Lung microvascular endothelial cell (primary cell): Measurements from ENCODE around the gene MMRN2. TPM values are rescaled to one million over a fixed set of nuclear protein-coding genes. Genes with fewer than 3 reads are reported as not detected.
"Not testable (repeated sequence)": the region's sequence is repeated elsewhere in the genome, so short reads cannot be mapped to it uniquely, and the experiment has no call there.

Experiments
- DNase-seq, 2 donors: peaks; one replicate each; pipeline versions ENCODE4 v3.0.0 to v3.0.0-alpha.2; 2010; ENCODE audit warnings: low read depth in 2 of 2
- total RNA-seq: library from RNA; depleted of rRNA; stranded (reverse); fragments of >200 nt; gene quantifications from 2 replicates; pipeline ENCODE4 v1.2.1, GENCODE V29; 2014

MMRN2 gene
- total RNA-seq, 1 donor from 2014 or later = 14.9 TPM

DNA sequence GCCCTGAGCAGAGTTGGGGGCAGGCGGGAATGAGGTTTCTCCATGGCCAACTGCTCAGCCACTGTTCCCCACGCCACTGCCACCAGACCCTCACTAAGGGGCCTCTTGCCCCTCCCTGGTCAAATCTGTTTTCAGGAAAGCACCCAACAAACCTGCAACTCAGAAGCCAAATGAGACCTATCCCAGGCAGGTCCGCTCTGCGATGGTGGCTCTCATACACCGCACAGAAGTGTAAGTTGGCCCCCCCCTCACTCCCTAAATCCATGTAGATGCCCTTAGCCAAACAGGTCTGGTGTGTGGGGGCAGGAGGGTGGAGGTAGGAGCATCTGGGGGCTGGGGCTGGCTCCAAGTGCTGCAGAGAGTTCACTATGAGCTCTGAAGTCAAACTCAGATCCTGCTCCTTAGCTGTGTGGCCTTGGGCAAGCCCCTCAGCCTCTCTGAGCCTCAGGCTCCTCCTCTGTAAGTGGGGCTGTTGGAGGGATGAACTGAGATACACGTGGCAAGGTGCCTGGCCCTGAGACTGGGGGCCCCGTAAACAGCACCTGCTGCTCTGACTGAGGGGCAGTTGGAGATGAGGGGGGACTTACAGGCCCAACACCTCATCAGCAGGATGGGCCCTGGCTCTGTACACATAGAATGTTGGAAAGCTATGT, 1.1 kb downstream of the MMRN2 start:
- peak in 1 of 2 donors; percentile 28 for DNase-seq

DNA sequence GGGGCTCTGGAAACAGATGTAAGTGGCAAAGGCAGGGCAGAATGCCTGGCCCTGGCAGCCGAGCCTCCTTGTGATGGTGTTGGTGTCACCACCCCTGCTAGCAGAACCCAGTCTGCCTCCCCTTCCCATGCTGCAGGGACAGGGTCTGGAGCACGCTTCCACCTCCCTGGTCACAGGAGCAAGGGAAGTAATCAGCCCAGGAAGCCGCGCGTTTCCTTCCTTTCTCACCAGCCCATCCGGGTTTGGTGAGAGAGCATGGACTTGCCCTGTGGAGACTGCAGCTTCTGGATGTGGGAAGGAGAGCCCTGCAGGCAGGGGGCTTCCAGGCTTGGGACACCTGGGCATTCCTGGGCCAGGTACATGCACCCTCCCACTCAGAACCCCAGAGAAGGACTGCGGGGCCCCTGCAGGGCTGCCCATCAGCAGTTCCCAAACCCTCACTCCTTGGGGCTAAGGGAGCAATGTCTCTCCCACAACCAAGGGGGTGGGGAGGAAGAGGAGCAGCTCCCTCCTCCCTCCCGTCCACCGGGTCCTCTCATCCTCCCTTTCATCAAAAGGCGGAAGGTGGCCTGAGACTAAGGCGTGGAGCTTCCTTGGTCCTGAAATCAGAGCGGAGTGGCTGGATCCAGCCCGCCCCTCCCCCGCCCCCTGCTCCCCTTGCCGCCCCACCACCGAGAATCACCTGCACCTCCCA, 1.8 kb downstream of the MMRN2 start:
- peak; percentile 48 to 58 for DNase-seq

DNA sequence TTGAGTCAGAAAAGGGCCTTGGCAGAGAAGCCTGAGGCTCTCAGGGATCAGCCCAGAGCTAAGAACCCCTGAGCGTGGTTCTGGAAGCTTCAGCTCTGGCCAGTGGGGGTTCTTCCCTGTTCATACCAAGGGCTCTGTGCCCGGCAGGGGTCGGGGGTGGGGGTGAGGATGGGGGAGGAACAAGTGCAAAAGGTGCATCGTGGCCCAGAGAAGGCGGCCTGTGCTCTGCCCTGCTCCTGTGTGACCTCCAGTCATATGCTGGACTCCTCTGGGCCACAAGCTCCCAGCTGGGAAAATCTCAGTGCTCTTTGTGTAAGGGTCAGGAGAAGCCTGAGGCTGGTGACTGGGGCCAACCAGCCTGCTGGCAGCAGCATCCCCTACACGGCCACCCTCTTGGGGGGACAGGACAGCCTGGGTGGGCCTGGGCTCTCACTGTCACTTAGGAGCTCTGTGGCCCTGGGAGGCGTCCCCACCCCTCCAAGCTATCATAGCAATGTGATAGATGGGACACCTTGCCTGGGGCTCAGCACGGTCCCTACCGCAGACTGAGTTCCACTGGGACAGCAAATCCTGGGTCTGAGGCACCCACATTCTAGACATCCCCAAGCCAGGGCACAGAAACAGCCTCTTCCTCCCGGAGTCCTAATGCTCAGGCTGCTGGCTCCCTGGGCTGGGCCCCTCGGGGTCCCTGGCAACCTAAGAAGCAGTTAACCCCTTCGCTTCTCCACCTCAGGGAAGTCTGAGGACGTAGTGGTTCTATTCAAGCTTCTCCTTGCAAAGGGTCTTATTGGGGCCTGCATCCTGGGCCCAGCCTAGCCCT, 2.5 kb downstream of the MMRN2 start:
- DNase-seq = peak in 1 of 2 donors; percentile 17

DNA sequence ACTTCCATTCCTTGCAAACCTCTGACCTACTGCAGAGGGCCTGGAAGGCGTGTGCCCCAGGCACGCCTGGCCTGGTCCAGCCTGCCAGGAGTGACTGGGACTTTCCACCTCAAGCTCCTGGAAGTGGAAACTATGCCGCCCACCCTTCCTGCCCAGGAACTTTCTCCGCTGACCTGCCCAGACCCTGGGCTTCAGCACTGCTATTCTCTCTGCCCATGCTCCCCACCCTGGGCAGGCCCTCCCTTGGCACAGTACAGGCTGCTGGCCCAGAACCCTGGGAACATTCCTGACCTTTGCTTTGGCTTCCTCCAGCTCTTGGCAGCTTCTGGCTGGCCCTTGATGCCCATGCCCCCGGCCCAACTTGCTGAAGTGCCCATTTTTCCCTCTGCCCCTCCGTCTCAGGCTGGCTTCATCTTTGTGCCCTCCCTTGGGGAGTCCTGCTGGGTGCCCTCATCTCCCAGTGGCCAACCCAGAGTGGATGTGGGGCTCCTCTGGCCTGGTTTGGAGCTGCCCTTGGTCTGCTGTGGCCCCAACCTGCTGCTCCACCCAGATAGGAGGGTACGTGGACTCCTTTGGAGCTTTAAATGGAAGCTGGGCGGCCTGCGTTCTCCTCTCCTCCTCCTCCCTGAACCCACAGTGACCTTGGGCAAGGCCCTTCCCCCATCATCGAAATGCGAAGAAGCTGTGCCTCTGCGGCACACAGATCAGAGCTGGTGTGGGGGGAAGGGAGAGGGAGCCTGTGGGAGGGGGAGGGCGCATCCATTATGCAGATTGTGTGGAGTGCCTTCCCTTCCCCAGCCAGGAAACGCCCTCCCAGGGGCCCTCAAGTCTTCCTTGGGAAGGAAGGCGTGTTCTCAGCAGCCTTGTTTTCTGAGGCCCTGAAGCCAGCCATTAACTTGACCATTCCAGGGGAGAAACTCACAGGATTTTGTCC, 3.4 kb downstream of the MMRN2 start:
- DNase-seq = peak; percentile 82 to 84

DNA sequence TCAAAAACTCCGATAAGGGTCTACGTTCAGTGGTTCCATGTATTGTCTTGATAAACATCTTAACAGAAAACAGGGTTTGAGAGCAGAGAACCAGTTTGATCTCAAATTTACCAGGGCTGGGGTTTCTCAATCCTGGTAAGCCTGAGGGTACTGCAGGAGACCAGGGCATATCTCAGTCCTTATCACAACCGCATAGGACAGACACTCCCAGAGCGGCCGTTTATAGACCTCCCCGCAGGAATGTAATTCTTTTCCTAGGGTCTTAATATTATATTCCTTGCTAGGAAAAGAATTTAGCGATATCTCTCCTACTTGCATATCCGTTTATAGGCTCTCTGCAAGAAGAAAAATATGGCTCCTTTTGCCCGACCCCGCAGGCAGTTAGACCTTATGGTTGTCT, 4.7 kb downstream of the MMRN2 start:
- not testable (repeated sequence) for DNase-seq

DNA sequence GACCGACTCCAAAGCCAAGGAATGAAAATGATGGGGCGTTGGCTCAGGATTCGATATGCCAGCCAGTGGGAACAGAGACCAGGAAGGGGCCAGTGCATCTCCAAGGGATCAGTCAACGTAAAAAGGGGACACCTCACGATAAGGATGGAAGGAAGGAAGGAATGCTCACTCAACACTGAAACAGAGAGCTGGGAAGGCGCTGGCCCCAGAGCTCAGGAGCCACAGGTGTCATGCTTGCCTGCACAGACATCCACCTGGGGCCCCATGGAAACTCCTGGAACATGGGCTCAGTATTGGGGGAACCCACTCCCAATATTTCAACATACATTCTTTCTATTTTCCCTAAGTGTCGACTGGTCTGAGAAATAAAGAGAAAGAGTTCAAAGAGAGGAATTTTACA, 5.3 kb downstream of the MMRN2 start:
- no peak for DNase-seq

DNA sequence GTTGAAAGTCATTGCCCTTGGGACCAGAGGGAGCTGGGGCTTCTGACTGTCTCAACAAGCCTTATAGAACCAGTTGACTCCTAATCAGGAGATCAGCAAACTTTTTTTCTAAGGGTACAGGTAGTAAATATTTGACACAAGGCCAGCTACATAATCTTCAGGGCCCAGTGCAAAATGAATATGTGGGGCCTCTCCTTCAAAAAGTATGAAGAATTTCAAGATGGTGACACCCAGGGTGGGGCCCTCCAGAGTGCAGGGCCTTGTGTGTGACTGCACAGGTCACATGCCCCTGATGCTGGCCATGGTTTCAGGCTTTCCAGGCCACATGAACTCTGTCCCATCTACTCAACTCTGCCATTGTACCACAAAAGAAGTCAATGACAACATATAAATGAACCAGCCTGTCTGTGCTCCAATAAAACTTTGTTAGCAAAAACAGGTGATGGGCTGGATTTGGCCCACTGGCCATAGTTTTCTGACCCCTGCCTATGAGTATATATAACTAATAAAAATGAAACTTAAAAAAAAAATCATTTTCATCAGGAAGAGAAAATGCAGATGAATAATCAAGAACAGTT, 6.1 kb downstream of the MMRN2 start:
- DNase-seq = no peak

DNA sequence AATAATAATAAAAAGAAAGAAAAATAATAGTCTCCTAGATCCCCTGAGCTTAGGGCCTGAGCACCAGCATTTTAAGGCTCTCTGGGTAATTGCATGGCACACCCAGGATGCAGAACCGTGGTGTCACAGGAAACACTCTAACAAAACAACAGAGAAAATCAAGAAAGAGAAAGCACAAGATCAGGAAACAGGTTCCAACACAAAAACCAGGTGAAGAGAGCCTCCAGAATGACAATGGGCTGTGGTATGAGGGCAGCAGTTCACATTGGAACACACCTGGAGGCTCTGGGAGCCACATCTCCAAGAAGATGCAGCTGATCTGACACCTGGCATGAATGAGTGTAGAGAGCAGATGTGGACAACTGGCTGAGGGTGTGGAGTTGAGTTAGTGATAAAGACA, 7.1 kb downstream of the MMRN2 start:
- DNase-seq = no peak

DNA sequence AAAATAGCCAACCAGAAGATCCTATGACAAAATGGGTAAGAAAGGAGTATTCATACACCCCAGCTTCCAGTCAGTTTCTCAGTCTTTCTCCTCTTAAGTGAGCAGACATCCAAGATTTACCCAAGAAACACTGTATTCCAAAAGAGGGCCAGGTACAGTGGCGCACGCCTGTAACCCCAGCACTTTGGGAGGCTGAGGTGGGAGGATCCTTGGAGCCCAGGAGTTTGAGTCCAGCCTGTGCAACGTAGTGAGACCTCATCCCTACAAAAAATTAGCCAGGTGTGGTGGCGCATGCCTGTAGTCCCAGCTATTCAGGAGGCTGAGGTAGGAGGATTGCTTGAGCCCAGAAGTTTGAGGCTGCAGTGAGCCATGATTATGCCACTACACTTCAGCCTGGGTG, 9.6 kb downstream of the MMRN2 start:
- not testable (repeated sequence) for DNase-seq

DNA sequence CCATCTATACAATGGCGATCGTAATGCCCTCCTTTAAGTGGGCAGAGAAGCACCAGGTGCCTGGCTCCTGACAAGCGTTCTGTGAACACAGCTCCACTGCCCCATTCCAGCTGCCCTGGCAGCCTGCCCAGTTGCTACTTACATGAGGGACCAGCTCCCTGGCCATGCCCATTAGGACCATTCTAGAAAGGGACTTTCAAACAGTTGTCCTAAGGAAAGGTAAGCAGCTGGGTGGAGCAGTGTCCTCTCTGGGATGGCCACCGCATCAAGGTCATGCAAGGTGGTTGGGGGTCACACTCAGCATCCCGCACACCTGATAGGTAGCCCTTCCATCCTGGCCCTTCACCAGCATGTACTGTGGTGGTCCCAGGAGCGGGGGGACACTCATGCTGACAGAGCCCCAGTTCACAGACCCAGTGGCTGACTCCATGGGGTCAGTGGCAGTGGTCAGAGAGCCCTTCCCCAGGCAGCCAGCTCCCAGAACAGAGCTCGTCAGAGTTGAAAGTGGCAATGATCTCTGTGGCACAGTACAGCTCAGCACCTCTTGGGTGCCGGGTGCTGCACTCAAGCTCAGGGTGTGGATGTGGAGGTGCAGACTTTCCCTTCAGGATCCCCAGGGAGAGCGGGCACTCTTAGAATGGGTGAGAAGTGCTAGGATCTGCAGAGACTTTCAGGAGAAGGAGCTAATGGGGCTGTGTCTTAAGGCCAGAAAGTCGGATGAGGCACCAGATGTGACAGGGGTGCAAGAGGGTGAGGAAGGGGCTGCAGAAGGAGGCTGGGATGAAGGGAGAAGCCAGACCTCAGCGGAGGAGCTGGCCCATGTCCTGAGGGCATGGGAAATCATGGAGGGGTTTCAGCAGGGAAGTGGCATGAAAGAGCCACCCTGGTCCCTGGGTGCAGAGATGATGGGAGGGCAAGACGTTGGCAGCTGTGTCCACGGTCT, 10.9 kb downstream of the MMRN2 start:
- DNase-seq = peak in 1 of 2 donors; percentile 40

DNA sequence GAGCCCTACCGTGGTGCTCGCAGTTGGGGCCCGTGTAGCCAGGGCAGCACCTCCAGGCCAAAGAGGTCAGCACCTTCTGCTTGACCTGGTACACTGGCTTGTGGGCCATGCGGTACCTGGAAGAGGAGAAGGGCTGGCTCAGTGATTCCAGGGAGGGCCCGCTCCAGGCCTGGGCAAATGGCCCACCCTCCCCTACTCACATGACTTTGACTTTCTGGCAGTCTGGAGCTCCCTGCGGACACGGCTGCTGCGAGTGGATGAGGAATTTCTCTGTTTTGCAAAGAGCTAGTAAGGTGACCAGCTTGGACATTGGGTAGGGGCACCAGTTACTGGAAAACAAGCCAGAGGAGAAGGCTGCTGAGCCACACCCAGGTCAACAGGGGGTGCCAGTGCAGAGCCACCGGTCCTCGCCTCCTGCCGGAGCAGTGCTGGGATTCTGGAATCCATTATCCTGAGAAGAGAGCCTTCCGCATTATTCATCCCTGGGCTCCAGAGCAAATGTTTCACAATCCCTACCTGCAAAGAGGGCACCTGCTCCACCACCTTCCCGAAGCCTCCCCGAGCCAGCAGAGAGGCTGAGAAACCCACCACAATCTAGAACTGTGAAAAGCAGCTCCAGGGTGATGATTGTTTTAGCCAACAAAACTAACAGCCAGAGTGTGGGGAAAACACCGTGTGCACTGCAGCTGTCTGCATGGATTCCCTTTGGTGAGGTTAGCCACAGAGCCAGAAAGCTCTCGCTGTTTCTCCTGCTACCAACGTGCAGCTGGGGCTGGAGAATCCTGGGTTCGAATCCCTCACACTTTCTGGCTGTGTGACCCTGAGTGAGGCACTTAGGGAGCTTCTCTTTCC, 11.8 kb downstream of the MMRN2 start:
- DNase-seq = peak; percentile 37 to 41

DNA sequence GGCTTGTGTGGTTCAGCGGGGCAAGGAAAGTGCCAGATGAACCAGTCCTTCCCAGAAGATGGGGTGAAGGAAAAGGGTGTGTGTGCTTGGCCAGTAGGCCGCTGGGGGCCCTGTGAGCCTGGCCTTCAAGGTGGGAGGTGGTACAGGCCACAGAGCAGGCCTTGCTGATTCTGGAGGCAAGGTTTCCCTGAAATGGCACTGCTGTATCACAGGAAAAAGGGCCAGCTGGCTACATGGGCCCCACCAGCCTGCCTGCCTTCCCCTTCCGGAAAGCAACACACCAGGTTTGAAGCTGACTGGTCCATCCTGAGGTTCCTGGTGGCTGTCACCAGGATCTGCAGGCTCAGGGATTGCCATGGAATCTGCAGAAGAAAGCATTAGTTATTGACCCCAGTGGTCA, 12.5 kb downstream of the MMRN2 start:
- no peak for DNase-seq

DNA sequence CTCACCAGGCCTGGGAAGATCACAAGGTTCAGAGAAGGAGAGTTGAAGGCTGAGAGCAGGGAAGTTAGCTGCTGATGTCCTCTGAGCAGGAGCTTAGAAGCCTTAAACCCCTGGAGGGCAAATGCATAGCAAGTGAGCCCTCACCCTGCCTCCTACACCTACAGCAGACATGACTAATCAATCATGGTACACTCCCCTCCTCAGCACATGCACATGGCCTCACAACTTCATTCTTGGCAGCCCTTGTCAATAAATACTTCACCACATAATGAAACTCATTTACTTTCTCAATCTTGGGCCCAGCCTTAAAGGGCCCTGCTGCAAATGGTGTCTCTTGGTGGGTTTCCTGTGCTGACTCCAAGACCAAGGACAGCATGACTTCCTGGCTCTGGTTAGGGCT, 12.9 kb downstream of the MMRN2 start:
- DNase-seq = no peak

DNA sequence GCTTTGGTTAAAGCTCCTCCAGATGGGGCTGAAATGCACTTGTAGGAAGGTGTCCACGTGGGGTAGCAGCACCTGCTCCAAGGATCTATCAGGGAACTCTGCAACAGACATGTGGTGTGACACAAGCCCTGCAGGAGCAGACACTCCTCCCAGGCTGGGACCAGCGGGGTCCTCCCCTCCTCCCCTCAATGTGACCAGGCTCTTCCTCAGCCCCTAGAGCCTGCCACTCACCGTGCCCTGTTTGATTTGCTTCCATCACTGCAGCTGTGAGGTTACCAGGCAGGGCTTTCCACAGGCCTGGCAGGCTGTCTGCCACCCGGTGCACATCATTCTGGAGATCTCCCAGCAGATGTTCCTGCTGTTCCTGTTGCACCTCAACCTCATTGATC, 13.4 kb downstream of the MMRN2 start:
- DNase-seq = no peak

DNA sequence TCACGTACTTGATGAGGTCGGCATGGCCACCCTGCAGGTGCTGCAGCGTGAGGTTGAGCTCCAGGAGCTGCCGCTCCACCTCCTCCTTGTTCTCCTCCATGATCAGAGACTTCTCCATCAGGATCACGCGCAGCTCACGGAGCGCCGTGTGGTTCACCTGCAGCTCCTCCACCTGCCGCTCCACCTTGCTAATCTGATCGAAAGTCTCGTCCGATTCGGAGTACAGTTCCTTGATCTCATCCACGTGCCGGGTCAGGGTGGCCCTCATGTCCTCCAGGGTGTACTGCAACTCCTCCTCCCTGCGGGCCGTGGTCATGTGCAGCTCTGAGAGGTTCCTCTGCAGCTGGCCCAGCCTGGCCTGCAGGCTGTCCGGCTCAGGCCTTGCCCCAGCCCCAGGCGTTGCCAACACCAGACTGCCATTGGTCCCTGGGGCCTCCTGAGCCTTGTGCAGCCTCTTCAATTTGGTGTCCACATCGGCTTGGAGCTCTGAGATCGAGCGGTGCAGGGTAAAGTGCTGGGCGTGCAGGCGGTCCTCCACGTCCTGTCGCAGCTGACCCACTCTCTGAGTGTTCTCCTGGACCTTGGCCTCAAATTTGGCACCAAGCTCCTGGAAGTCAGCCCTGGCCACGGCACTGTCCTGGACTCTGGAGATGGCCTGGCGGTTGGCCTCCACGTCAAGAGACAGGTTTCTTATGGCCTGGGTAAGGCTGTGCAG, 13.9 kb downstream of the MMRN2 start:
- no peak for DNase-seq

DNA sequence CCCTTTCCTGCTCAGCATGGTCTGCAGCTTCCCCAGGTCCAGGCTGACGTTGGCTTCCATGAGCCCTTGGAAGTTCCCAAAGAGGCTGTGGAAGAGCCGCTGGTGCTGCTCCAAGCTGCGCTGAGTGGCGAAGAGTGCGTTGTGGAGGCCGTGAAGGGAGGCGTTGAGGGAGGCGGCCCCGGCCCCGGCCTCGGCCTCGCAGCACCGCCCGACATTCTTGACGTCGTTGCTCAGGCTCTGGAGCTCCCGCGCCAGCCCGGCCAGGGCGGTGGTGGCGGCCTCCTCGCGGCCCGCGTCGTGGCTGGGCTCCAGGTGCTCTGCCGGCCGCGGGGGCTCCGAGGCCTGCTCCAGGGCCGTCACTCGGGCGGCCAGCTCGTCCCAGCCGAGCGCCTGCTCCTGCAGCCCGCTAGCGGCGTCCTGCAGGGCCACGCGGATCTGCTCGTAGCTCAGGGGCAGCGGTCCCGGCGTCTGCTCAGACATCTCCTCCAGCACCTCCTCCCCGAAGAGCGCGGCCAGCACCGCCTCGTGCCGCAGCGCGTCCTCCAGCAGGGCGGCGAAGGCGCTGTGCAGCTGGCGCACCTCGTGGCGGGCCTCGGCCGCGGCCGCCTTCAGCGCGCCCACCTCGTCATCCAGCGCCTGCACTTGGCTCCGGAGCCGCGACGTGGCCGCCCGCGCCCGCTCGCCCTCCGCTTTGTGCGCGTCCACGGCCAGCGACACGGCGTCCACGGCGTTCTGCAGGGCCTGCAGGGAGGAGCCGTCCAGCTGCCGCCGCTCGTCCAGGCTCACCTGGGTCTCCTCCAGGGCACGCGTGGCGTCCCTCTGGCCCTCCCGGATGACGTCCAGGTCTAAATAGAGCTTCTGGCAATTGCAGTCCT, 14.7 kb downstream of the MMRN2 start:
- DNase-seq = no peak

DNA sequence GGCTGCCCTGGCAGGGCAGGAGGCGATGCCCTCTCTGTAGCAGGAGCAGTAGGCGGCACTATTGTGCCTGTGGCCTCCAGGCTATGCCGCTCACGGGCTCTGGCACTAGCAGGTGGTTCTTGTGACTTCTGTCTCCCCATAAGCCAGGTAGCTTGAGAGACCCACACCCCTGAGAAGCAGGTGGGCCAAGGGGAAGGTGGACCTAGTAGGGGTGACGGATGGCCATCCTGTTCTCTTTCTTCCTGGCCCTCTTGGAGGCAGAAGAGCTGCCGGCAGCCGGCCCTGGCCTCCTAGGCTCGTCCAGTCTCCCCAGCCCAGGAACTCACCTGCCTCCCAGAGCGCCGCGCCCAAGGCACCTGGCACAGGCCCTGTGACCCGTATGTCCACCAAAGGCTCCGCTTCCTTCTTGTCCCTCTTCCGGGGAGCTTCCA, 15.4 kb downstream of the MMRN2 start:
- no peak for DNase-seq
